Activated T-cell treated with anti-CD3 and anti-CD28 coated beads, Interleukin-2, amount 50 U/mL, for 1 hour (primary cell): ENCODE data around the gene HPS4.

Experiments used
- DNase-seq: peaks from one replicate; pipeline ENCODE4 v3.0.0-alpha.2; 2020

The HPS4 gene

DNA sequence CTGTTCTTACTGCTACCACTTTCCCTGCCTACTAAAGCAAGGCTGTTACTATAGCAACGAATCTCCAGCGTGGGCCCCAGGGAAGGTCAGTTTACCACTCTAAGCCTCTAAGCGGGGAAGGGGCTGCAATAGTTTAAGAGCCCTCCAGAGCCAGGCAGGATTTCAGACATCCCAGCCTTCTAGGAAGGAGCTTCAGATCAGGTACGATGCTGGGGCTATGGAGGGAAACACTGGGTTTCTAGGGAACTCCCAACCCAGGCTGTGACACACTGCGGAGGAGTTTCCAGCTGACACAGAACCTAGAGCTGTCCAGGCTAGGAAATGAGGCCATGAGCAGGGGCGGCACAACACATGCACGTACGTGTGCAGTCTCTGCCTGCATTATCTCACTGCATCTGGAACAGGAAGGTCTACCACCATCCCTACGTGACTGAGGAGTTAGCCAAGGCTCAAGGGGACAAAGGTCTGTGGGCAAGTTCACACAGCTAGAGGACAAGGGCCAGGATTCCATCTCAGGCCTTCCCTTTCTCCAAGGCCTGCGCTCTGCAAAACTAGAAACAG, 20.4 kb downstream of the HPS4 start:
- DNase-seq = no peak

GRCh38 chr22:26462641-26463040, 20.9 kb downstream of the HPS4 start:
- no peak for DNase-seq

- DNase-seq = no peak
These were observed 21.5 kb downstream of the HPS4 start for GRCh38 chr22:26462051-26462450.

- peak; percentile 45 for DNase-seq
These were observed 22.3 kb downstream of the HPS4 start for GRCh38 chr22:26461188-26461810.

DNA sequence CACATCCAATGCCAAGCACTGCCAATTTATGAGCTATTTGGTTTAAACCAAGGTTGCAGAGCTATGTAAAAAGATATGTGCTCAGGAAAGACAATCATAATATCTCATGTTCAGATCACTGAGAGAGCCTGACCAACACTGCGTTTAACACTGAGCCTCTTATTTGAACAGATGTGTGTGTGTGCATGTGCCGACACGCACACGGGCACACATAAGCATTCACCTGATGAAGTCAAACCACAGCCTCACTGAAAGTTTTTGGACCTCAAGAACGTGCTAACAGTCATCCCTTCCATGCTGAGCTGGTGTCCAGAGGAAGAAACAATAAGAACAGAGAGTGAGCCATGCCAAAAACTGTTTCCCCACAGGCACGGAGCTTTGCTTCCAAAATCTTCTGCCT, 23.4 kb downstream of the HPS4 start:
- no peak for DNase-seq

DNA sequence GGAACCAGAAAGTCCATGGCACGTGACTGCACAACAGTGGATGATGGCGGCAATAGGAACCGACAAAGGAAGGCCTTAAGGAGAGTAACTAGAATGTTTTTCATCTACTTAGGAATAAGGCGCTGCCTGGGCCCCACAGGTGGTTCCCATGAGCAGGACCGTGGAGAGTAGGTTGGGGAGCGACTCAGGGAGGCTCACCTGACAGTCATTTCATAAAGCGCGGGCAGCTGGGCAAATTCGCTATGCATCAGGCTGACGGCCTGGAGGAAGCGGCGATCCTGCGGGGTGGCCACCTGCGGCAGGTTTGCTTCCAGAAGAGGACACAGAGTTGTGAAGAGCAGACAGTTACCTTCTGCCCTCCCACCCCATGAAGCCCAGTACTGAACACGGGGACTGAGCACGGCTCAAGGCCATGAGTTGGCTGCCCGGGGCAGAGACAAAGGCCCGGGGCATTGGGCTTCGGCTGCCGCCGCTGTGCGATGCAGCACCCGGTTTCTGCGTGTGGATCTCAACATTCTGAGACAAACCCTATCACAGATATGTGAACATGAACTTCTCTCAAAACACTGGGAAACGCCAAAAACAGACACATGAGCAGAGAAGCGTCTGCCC, 25.8 kb downstream of the HPS4 start:
- DNase-seq = no peak

GRCh38 chr22:26453812-26454500, 29.6 kb downstream of the HPS4 start:
- no peak for DNase-seq

DNA sequence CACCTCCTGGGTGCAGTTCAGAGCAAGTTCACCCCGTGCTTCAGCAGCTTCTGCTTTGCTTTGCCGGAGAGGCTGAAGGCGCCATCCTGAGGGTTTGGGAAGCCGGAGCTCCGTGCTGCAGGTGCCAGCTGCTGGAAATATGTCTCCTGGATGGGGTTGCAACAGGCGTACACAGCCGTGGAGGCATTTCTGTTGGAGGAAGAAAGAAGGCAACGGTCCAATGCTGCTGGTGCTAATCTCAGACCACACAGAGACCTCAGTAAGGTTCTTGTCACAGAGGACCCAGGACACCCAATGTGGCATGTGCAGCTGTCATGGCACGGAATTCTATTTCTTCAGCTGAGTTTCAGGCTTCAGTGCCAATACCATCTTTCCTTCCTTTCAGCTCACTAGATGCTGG, 30.4 kb downstream of the HPS4 start:
- DNase-seq = no peak

GRCh38 chr22:26452236-26453016, 31.2 kb downstream of the HPS4 start:
- DNase-seq = no peak

- DNase-seq = no peak
These were observed 33.0 kb downstream of the HPS4 start for GRCh38 chr22:26450453-26451185.

DNA sequence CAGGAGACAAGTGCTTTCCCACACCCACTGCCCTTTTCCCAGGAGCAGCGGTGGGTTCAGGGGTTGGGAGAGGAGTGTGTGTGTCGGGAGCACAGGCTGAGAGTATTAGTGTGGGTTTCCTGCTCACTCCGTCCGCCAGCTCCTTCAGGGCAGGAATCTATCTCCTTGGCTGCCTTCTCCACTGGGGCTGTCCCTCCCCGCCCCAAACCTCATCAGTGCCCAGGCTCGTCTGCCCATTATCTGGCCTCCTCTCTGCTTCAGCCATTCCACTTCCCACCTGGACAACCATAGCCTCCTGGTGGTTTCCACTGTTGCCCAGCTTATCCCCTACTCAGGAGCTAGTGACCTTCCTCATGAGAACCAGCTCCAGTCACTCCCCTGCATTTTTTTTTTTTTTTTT, 34.6 kb downstream of the HPS4 start:
- DNase-seq = no peak

DNA sequence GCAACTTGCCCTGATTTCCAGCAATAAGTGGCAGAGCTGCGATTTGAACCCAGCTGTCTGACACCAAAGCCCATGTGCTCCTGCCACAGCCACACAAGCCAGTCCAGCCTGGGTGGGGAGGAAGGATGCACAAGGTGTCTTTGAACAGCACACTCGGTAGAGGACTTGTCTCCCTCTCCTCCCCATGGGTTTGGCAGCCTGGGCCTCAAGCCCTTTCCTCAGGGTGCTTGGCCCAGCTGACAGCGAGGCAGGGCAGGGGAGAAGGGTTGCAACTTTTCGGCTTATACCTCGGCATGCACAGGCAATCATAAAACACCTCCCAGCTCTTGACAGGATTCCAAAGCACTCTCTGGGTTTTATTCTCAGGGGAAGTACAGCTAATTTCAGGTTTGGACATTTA, 35.2 kb downstream of the HPS4 start:
- no peak for DNase-seq

DNA sequence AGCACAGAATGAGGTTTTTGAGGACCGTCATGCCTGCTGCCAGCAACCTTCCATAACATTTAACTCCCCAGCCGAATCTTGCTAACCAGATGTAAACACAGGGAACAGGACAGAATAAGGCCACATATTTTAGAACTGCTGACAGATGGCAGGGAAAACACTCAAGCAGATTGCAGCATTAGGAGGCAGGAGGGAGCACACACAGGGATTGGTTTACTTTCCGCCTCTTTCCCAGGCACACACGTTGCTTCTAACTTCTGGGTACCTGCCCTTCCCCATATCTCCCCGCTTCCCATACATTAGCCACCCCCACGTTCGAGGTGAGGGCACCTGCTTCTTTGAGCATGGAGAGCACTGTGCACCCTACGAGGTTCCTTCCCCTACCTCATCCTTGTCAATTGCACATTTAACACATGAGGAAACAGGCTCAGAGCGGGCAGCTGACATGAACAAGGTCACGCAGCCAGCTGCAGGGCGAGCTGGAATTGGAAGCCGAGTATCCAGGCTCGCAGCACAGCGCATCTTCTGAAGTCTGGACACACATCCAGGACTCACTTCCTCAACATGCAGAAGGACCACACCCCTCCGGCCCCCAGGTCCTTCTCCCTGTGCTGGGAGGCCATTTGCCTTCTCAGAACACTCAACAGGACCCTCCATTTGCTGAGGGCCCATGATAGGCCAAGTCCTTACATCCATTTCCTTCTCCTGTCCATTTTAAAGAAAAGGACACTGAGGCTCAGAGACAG, 35.8 kb downstream of the HPS4 start:
- DNase-seq = no peak

DNA sequence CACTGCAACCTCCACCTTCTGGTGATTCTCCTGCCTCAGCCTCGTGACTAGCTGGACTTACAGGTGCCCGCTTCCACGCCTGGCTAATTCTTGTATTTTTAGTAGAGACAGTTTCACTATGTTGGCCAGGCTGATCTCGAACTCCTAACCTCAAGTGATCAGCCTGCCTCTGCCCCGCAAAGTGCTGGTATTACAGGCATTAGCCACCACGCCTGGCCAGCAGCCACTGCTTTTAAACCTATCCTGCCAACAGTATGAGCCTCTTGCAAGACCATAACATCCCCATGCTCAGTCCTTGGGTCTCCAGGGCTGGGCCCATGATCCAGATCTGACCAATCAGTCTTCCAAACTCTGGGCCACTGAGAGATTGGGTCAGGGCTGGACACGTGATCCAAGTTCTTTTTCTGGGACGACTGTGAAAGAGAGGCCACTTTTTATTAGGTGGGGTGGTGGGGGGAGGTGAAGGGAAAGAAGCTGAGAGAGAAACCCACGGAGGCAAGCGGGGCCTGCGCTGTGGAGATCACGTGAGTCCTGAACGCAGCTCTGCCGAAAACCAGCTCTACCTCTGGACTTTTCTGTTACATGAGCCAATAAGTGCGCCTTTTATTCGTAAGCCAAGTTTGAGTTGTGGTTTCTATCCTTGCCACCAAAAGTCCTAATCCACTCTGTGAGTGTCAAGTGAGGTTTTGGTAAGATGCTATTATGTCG, 36.6 kb downstream of the HPS4 start:
- DNase-seq = no peak

GRCh38 chr22:26445577-26446275, 37.9 kb downstream of the HPS4 start:
- DNase-seq = no peak

- DNase-seq = no peak
These were observed 38.8 kb downstream of the HPS4 start for GRCh38 chr22:26444777-26445176.

DNA sequence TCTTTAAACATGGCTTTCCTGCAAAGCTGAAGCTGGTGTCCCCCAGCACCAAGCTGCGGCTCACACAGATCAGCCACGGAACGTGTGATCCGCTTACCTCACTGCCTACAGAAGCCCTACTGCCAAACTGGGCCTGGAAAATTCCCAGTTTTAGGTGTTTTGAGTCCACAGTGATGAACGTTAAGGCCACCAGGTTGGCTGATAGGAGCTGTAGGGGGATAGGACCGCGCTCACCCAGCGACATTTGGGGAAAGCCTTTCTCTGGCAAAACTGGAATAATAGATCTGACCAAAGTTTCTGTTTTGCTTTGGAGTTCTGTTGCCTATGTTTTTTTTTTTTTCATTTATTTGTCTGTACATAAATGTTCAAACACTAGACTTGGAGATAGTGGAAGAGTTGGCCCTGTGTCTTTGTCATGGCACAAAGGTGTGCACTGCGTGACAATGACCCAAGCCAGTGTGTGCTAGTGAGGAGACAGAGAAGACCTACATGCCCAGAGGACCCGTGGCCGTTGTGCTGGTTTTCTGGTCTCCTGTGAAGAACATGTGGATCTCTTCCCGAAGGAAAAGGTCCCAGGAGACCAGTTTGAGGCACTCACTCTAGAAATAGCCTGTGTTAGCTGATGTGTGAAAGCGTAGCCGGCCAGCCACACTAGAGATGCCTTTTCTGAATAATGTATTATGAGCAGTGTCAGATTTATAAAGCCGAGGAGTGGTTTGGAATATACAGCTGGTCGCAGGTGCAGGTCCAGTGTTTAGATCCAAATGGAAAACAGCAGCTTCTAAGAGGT, 39.5 kb downstream of the HPS4 start:
- no peak for DNase-seq

- no peak for DNase-seq
These were observed 41.4 kb downstream of the HPS4 start for GRCh38 chr22:26442086-26442756.

GRCh38 chr22:26439559-26439958, 44.0 kb downstream of the HPS4 start:
- no peak for DNase-seq
